ENCODE measurements around the gene ADAM22.

DNA sequence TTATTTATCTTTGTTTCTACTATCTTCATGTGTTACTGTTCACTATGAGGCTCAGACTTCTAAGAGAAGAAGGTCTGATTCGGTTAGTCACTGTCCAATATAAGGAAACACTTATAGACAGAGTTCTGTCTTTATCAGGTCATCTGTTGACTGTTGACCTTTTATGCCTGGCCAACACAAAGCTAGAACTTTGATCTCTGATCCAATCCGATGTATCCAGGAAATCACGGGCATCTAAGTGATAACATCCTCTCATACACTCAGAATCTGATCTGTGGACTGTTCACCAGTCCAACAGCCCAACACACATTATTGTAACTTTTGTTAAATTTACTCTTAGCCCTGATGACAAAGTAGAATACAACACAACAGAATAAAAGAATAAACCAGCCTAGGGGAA, 171.2 kb downstream of the ADAM22 start:
- TF ChIP-seq, protein P1, sequence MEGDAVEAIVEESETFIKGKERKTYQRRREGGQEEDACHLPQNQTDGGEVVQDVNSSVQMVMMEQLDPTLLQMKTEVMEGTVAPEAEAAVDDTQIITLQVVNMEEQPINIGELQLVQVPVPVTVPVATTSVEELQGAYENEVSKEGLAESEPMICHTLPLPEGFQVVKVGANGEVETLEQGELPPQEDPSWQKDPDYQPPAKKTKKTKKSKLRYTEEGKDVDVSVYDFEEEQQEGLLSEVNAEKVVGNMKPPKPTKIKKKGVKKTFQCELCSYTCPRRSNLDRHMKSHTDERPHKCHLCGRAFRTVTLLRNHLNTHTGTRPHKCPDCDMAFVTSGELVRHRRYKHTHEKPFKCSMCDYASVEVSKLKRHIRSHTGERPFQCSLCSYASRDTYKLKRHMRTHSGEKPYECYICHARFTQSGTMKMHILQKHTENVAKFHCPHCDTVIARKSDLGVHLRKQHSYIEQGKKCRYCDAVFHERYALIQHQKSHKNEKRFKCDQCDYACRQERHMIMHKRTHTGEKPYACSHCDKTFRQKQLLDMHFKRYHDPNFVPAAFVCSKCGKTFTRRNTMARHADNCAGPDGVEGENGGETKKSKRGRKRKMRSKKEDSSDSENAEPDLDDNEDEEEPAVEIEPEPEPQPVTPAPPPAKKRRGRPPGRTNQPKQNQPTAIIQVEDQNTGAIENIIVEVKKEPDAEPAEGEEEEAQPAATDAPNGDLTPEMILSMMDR (IDR thresholded peaks at IDR 0.05) = no peak
- TF ChIP-seq POLR2A (IDR thresholded peaks at IDR 0.05) = no peak
